ENCODE data around the gene HSD17B7. TPM values are rescaled to one million over a fixed set of nuclear protein-coding genes. Genes with fewer than 3 reads are reported as not detected.
"Not testable (repeated sequence)": the region's sequence is repeated elsewhere in the genome, so short reads cannot be mapped to it uniquely, and the experiment has no call there.

Gene HSD17B7
- total RNA-seq, 1 donor from 2014 or later, result 25.0 TPM

DNA sequence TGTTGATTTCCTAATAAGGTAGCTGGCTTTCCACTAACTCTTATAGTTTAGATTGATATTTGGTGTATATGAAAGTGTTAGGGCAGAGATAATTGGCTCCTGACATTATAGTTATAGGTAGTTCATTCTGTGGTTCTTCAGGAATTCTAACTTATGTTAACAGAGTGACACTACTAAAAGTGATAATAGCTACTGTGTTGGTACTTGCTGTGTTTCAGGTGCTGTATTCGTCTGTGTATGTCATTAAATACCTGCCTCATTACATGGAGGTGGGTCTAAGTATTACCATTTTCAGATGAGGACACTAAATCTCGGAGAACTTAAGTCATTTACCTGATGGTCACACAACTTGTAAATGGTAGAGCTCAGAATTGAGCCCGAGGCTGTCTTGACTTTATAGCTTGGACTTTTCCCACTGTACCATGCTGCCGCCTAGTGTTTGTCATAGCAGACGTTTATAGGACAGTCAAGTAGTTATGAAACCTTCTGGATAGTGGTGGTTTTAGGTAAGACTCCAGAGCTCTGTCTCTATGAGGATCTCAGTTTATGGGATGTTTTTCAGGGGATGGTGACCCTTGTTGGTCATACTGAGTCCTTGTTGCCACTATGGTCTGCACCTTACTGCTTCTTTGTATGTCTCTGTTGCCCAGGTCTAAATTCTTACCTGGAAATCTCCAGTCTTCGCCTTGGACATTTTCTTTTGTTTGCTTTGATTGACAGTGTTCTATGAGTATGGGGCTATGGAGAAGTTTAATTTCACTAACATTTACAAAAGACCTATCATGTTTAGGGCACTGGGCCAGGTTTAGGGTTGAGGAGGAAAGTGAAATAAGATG, 9.7 kb downstream of the HSD17B7 start:
- H3K27ac ChIP-seq; H3K4me1 ChIP-seq; H3K9me3 ChIP-seq; H3K27me3 ChIP-seq (ENCODE audit: low read depth); H3K4me3 ChIP-seq; intact Hi-C loops (cut with DNase I): not testable (repeated sequence)
- peak; percentile 38 for DNase-seq
- peak; percentile 84 to 86 for ATAC-seq
- H3K36me3 ChIP-seq, result peaks cover 71% of the 10 kb centered on the region
- TF ChIP-seq CTCF (IDR thresholded peaks at IDR 0.05), result peak; percentile 46

DNA sequence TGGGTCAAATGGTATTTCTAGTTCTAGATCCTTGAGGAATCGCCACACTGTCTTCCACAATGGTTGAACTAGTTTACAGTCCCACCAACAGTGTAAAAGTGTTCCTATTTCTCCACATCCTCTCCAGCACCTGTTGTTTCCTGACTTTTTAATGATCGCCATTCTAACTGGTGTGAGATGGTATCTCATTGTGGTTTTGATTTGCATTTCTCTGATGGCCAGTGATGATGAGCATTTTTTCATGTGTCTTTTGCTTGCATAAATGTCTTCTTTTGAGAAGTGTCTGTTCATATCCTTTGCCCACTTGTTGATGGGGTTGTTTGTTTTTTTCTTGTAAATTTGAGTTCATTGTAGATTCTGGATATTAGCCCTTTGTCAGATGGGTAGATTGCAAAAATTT, 17.0 kb downstream of the HSD17B7 start:
- H3K4me3 ChIP-seq; intact Hi-C loops (cut with DNase I); H3K27ac ChIP-seq; DNase-seq; H3K27me3 ChIP-seq (ENCODE audit: low read depth); H3K9me3 ChIP-seq; ATAC-seq; H3K4me1 ChIP-seq: not testable (repeated sequence)
- peaks cover 49% of the 10 kb centered on the region for H3K36me3 ChIP-seq

DNA sequence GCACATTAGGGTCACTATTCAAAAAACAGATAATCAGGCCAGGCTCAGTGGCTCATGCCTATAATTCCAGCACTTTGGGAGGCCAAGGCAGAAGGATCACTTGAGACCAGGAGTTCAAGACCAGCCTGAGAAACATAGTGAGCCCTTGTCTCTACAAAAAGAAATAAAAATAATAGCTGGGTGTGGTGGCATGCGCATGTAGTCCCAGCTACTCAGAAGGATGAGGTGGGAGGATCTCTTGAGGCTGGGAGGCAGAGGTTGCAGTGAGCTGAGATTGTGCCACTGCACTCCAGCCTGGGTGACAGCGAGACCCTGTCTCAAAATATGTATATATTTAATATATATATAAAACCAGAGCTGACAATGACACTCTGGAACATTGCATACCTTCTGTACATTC, 21.9 kb downstream of the HSD17B7 start:
- H3K27ac ChIP-seq; DNase-seq; intact Hi-C loops (cut with DNase I); H3K9me3 ChIP-seq; H3K27me3 ChIP-seq (ENCODE audit: low read depth); H3K4me1 ChIP-seq; ATAC-seq; H3K4me3 ChIP-seq: not testable (repeated sequence)
- H3K36me3 ChIP-seq, result peaks cover 16% of the 10 kb centered on the region

DNA sequence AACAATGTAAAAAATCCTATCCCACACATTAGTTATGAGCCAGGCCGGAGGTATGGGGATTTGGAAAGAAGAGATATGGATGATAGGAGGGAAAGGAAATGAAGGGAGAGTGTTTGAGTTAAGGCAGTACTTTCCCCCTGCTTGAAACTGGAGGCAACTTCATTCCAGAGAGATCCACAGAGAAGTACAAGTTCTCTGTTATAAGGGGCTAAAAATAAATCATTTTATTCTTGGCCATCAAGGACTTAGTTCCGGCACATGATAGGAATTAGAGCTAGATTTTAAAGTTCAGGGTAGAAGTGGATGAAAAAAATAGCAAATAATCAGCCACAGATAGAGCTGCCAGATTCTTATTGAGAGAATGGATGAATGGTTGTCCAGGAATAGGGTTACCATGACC, 27.6 kb downstream of the HSD17B7 start:
- H3K27ac ChIP-seq; H3K36me3 ChIP-seq; H3K4me1 ChIP-seq; intact Hi-C loops (cut with DNase I); H3K27me3 ChIP-seq (ENCODE audit: low read depth); DNase-seq; ATAC-seq; H3K9me3 ChIP-seq; H3K4me3 ChIP-seq: not testable (repeated sequence)

GRCh38 chr1:162818666-162819065, 28.2 kb downstream of the HSD17B7 start:
- H3K27ac ChIP-seq; H3K4me3 ChIP-seq; H3K9me3 ChIP-seq; DNase-seq; H3K36me3 ChIP-seq; ATAC-seq; H3K4me1 ChIP-seq; intact Hi-C loops (cut with DNase I): not testable (repeated sequence)
- H3K27me3 ChIP-seq (ENCODE audit: low read depth), result peaks cover 11% of the 10 kb centered on the region

DNA sequence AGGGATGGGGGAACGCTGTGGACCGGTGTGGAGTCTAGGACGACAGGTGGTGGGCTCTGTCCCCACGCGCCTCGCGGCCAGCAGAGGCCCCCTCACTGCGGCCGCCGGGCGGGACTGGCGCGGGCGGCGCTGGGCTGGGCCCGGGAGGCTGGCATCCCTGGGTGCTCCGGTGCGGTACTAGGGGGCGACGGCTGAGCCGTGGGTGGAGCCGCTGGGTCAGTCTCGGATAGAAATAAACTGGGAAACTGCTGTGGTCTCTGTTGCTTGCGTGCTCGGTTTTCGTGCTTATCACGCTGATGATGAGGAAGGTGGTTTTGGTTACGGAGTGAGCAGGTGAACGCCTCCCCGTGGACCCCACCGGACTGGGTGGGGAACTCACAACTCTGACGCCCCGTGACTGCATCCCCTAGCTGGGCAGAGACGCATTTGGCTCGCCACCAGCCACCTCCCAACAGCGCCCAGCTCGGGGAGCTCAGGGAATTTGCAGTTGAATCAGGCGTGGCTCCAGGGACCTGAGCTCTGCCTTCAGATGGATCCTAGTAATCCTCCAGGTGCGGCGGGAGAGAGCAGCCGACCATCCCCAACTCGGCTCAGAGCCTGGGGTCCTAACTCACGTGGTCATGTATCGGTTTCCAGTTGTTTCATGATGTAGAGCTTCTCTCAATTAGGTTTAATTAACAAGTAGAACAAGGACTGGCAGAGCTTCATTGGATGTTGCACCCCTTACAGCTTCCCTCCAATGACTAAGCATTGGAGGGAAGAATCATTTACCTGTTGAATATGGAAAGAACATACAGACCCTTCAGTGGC, 32.1 kb downstream of the HSD17B7 start:
- peaks cover 34% of the 10 kb centered on the region for H3K27me3 ChIP-seq (ENCODE audit: low read depth)
- peaks cover 9% of the 10 kb centered on the region for H3K4me1 ChIP-seq
- no peaks in the 10 kb centered on the region for H3K9me3 ChIP-seq
- H3K36me3 ChIP-seq, result no peaks in the 10 kb centered on the region
- ATAC-seq (peak; percentile 65 to 69), DNase-seq (no peak)
- H3K4me3 ChIP-seq, result peak overlapping the region; percentile 37
- intact Hi-C loops (cut with DNase I), result no loop called here
- no peak for TF ChIP-seq CTCF (IDR thresholded peaks at IDR 0.05)
- H3K27ac ChIP-seq, result no peak overlapping the region

GRCh38 chr1:162823231-162823630, 32.7 kb downstream of the HSD17B7 start:
- ATAC-seq, result no peak
- H3K27ac ChIP-seq, result no peak overlapping the region
- no peaks in the 10 kb centered on the region for H3K36me3 ChIP-seq
- no peaks in the 10 kb centered on the region for H3K9me3 ChIP-seq
- no peak overlapping the region for H3K4me3 ChIP-seq
- TF ChIP-seq CTCF (IDR thresholded peaks at IDR 0.05), result no peak
- no peak for DNase-seq
- intact Hi-C loops (cut with DNase I), result no loop called here
- peaks cover 9% of the 10 kb centered on the region for H3K4me1 ChIP-seq
- peaks cover 34% of the 10 kb centered on the region for H3K27me3 ChIP-seq (ENCODE audit: low read depth)
